ENCODE data around the gene ZNF440. TPM values are rescaled to one million over a fixed set of nuclear protein-coding genes. Genes with fewer than 3 reads are reported as not detected.

ZNF440 gene
- total RNA-seq, 1 donor from 2014 or later, result 1.1 TPM

Other genes starting within 250 kb of the ZNF440 start
- gene ACP5, start 236.6 kb upstream of the ZNF440 start, total RNA-seq, result not detected
- gene ZNF627, start 216.8 kb upstream of the ZNF440 start, total RNA-seq, result 7.6 TPM
- gene ZNF823, start 75.3 kb upstream of the ZNF440 start, total RNA-seq, result 5.2 TPM
- 0.85 TPM for gene ZNF441, start 47.3 kb upstream of the ZNF440 start, total RNA-seq
- gene ZNF491, start 15.8 kb upstream of the ZNF440 start, total RNA-seq, result not detected
- gene ZNF439, start 34.5 kb downstream of the ZNF440 start, total RNA-seq, result 2.3 TPM
- 0.85 TPM for gene ZNF69, start 73.5 kb downstream of the ZNF440 start, total RNA-seq
- gene ZNF700, start 110.8 kb downstream of the ZNF440 start, total RNA-seq, result 4.4 TPM
- 2.8 TPM for gene ZNF763, start 150.8 kb downstream of the ZNF440 start, total RNA-seq
- not detected for gene ZNF433, start 221.4 kb downstream of the ZNF440 start, total RNA-seq
- not detected for gene ZNF878, start 238.7 kb downstream of the ZNF440 start, total RNA-seq

Data from ascending aorta (tissue), 1 donor.